ENCODE measurements around the gene PDCD7.

Gene PDCD7

DNA sequence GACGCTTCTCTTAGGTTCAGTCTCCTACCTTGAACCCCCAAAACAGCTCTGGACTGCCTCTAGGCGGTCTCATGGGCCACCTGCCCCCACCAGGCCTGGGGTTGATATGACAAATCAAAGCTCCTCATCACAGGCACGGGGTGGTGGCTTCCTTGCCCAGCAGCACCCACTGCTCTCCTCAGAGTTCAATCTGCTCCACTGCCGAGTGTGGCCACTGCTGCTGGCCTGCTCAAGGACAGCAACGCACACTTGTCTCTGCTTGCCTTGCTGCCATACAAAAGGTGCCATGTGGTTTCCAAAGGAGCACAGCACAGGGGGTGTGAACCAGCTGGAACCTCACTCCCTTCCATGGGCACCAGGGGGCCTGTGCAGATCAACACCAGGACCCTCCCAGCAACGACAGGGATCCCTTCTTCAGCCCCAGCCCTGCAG is 46.9 kb downstream of the PDCD7 start:
- Histone ChIP-seq H3K79me2 (ENCODE audit: insufficient read depth, low read length) (no peaks in the 10 kb centered on the region), H2AFZ (ENCODE audit: low read depth, low read length) (no peak overlapping the region), H3K9ac (ENCODE audit: low read depth, low read length) (no peak overlapping the region), H3K27me3 (ENCODE audit: insufficient read depth, low read length, poor library complexity) (peaks cover 4% of the 10 kb centered on the region), H3K27ac (ENCODE audit: low read length) (no peak overlapping the region), H3K36me3 (ENCODE audit: insufficient read depth, low read length) (no peaks in the 10 kb centered on the region), H3K4me1 (ENCODE audit: insufficient read depth, low read length) (peaks cover 15% of the 10 kb centered on the region), H3K4me2 (ENCODE audit: insufficient read depth, low read length) (no peak overlapping the region), H4K20me1 (ENCODE audit: insufficient read depth, low read length) (no peaks in the 10 kb centered on the region), H3K9me3 (ENCODE audit: insufficient read depth, low read length, severe bottlenecking) (no peaks in the 10 kb centered on the region), H3K4me3 (ENCODE audit: low read depth in 1 of 2, low read length in 2 of 2) (no peak overlapping the region)
- DNase-seq (peak; percentile 29), ATAC-seq (ENCODE audit: insufficient read depth, low read depth) (peak; percentile 37; the same call in 1 of the 3 replicates)
- TF ChIP-seq EZH2 (IDR thresholded peaks at IDR 0.05; ENCODE audit: borderline replicate concordance, low read depth, low read length, severe bottlenecking) = no peak
- TF ChIP-seq, protein P1, sequence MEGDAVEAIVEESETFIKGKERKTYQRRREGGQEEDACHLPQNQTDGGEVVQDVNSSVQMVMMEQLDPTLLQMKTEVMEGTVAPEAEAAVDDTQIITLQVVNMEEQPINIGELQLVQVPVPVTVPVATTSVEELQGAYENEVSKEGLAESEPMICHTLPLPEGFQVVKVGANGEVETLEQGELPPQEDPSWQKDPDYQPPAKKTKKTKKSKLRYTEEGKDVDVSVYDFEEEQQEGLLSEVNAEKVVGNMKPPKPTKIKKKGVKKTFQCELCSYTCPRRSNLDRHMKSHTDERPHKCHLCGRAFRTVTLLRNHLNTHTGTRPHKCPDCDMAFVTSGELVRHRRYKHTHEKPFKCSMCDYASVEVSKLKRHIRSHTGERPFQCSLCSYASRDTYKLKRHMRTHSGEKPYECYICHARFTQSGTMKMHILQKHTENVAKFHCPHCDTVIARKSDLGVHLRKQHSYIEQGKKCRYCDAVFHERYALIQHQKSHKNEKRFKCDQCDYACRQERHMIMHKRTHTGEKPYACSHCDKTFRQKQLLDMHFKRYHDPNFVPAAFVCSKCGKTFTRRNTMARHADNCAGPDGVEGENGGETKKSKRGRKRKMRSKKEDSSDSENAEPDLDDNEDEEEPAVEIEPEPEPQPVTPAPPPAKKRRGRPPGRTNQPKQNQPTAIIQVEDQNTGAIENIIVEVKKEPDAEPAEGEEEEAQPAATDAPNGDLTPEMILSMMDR (IDR thresholded peaks at IDR 0.05; ENCODE audit: borderline replicate concordance, extremely low read depth, low read length, poor library complexity, severe bottlenecking) = peak; percentile 48

DNA sequence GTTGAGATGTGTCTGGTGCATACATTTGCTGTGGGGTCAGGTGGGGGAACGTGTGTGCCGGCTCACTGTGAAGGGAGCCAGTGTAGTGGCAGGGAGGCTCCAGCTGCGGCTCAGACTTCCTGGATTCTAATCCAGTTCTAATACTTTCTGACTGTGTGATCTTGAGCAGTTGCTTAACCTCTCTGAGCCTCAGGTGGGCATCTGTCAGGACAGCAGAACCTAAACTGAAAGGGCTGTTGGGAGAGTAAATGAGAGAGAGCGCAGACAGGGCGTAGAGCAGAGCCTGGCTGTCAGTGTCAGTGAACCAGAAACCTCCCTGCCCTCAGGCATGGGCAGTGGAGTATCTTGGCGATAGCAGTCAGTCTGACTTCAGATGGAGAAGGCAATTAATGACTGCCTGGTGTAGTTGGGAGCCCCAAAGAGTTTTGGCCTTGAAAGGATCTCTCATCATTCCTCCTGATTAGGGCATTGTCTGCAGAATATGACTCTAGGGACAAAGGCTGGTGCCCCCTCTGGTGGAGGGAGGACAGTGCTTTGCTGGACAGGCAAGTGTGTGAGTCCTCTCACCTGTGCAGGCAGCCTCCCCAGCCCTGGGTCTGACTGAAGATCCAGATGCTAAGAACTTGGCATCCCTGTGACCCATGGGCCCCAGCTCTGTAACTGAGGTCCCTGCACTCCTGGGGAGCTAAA is 47.5 kb downstream of the PDCD7 start:
- peaks cover 4% of the 10 kb centered on the region for H3K27me3 ChIP-seq (ENCODE audit: insufficient read depth, low read length, poor library complexity)
- no peak overlapping the region for H2AFZ ChIP-seq (ENCODE audit: low read depth, low read length)
- H3K4me1 ChIP-seq (ENCODE audit: insufficient read depth, low read length) = peaks cover 15% of the 10 kb centered on the region
- no peak overlapping the region for H3K4me3 ChIP-seq (ENCODE audit: low read depth in 1 of 2, low read length in 2 of 2)
- DNase-seq (peak; percentile 28), ATAC-seq (ENCODE audit: insufficient read depth, low read depth) (0 out of 3 replicates have a peak, but pooled peaks have one; percentile 23)
- no peaks in the 10 kb centered on the region for H3K36me3 ChIP-seq (ENCODE audit: insufficient read depth, low read length)
- H3K4me2 ChIP-seq (ENCODE audit: insufficient read depth, low read length) = no peak overlapping the region
- H3K9ac ChIP-seq (ENCODE audit: low read depth, low read length) = no peak overlapping the region
- H4K20me1 ChIP-seq (ENCODE audit: insufficient read depth, low read length) = no peaks in the 10 kb centered on the region
- no peak overlapping the region for H3K27ac ChIP-seq (ENCODE audit: low read length)
- H3K79me2 ChIP-seq (ENCODE audit: insufficient read depth, low read length) = no peaks in the 10 kb centered on the region
- no peak for TF ChIP-seq EZH2 (IDR thresholded peaks at IDR 0.05; ENCODE audit: borderline replicate concordance, low read depth, low read length, severe bottlenecking)
- TF ChIP-seq, protein P1 (IDR thresholded peaks at IDR 0.05; ENCODE audit: borderline replicate concordance, extremely low read depth, low read length, poor library complexity, severe bottlenecking) = peak; percentile 44
- H3K9me3 ChIP-seq (ENCODE audit: insufficient read depth, low read length, severe bottlenecking) = no peaks in the 10 kb centered on the region

DNA sequence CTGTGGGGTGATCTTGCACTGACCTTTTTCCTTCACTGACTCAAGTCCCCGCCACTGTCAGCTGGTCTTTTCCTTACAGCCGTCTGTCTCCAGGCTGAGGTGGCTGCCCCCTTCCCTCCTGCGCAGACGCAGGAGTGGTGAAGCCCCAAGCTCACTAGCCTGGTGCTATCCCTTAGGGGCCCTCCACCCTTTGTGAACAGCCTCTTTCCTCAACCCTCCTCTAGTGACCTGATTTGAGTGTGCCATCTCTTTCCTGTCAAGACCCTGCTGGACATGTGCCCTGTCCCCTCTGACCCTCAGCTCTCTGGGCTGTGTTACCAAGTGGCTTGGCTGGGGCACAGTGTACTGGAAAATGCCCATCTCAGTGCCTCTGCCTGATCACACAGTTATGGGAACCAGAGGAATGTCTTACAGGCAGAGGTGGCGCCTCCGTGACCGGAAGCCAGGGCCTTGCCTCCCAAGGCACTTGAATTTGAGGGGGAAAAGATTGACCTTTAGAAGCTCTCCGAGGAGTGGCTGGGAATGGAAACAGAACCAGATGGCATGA is 48.3 kb downstream of the PDCD7 start:
- Histone ChIP-seq H3K27me3 (ENCODE audit: insufficient read depth, low read length, poor library complexity) (peaks cover 4% of the 10 kb centered on the region), H3K9ac (ENCODE audit: low read depth, low read length) (no peak overlapping the region), H3K4me1 (ENCODE audit: insufficient read depth, low read length) (peaks cover 15% of the 10 kb centered on the region), H2AFZ (ENCODE audit: low read depth, low read length) (no peak overlapping the region), H3K36me3 (ENCODE audit: insufficient read depth, low read length) (no peaks in the 10 kb centered on the region), H3K27ac (ENCODE audit: low read length) (no peak overlapping the region), H3K9me3 (ENCODE audit: insufficient read depth, low read length, severe bottlenecking) (no peaks in the 10 kb centered on the region), H4K20me1 (ENCODE audit: insufficient read depth, low read length) (no peaks in the 10 kb centered on the region), H3K79me2 (ENCODE audit: insufficient read depth, low read length) (no peaks in the 10 kb centered on the region), H3K4me2 (ENCODE audit: insufficient read depth, low read length) (no peak overlapping the region), H3K4me3 (ENCODE audit: low read depth in 1 of 2, low read length in 2 of 2) (no peak overlapping the region)
- DNase-seq (no peak), ATAC-seq (ENCODE audit: insufficient read depth, low read depth) (no peak)
- TF ChIP-seq, protein P1 (IDR thresholded peaks at IDR 0.05; ENCODE audit: borderline replicate concordance, extremely low read depth, low read length, poor library complexity, severe bottlenecking) = no peak
- TF ChIP-seq EZH2 (IDR thresholded peaks at IDR 0.05; ENCODE audit: borderline replicate concordance, low read depth, low read length, severe bottlenecking) = no peak
